Measurements from ENCODE around the gene RPS6KA1. TPM values are rescaled to one million over a fixed set of nuclear protein-coding genes. Genes with fewer than 3 reads are reported as not detected.

The RPS6KA1 gene
- total RNA-seq, 1 donor from 2014 or later, result 27.3 TPM

DNA sequence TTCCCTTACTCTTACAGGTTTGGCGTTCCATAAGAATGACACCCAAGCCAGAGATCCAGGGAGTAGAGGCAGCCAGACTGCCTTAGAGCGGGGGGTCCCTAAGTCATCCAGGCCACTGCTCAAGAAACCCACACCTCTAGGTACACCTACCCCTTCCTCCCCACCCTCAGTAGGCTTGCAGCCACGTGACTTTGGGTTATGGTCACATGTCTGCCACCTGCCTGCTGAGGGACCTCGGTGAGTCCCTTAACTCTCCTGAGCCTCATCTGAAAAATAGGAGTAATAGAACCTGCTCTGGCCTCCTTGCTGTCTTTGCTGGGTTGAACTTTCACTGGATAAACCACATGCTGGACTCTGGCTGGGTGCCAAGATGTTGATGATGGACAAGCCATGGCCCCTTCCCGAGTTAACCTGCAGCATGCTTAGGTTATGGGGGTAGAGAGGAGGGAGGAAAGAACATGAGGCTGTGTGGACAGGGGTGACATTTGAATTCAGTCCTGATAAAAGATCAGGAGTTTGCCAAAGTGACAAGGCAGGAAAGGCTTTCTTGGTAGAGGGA lies 4.5 kb downstream of the RPS6KA1 start:
- no peak for ATAC-seq

DNA sequence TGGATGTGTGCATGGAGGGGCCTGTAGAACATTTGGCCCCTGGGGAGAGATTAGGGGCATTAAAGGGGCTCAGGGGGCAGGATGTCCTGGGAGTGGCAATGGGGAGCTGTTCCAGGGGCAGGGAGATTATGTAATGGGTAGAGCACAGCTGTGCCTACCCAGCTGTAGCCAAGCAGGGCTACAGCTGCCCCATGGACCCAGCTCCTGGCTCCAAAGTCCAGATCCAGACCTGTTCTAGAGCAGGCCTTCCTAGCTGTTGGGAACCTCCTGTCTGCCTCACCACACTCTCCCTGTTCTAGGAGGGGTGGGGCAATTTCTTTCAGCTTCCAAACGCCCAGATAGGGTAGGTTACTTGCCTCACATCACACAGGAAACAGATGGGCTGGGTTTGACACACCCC lies 5.6 kb downstream of the RPS6KA1 start:
- ATAC-seq, result no peak

DNA sequence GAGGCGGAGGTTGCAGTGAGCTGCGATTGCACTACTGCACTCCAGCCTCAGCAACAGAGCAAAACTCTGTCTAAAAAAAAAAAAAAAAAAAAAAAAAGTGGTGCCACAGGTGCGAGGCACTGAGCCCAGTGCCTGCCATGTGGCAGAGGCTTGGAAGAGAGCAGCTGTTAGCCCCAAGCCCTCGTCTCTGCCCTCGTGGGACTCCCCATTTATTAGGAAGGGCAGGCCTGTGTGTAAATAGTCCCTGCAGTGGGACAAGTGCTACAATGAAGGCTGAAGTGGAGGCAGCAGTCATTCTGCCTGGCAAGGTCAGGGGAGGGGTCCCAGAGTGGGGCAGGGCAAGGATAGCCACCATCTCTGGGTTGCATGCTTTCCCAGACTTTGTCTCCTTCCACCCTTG lies 6.5 kb downstream of the RPS6KA1 start:
- no peak for ATAC-seq

DNA sequence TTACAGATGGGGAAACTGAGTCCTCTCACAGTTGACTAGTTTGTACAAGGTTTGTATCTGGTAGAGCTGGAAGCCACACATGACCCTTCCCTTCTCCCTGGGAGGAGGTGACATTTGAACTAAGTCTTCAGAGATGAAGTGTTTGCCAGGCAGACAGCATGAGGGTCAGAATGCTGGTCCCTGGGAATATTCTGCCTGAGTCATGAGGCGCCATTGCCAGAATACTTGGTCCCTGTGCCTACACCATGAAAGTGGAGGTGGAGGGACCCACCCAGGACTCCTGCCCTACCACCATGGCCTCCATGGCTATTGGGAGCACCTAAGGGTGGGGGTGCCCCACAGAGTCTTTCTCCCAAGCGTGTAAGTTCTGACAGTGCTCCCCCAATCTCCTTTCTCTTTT lies 7.0 kb downstream of the RPS6KA1 start:
- ATAC-seq, result no peak

DNA sequence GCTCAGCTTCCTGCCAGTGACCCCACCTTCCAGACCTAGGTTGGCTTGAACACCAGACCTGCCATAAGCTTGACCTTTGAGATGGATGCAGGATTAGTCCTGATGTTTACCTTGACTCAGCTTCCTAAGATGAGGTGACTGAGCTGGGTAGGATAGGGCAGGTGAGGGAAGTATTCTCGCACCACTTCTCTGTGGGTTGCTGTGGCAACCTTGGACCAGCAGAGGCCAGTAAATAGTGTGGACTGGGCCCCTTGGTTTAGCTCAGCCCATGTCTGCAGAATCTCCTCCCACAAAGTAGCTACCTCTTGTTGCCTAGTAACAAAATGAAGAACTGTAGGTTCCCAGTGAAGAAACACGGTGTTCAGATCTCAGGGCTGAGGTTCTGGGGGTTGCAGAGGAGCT lies 8.4 kb downstream of the RPS6KA1 start:
- peak; percentile 47 for ATAC-seq

DNA sequence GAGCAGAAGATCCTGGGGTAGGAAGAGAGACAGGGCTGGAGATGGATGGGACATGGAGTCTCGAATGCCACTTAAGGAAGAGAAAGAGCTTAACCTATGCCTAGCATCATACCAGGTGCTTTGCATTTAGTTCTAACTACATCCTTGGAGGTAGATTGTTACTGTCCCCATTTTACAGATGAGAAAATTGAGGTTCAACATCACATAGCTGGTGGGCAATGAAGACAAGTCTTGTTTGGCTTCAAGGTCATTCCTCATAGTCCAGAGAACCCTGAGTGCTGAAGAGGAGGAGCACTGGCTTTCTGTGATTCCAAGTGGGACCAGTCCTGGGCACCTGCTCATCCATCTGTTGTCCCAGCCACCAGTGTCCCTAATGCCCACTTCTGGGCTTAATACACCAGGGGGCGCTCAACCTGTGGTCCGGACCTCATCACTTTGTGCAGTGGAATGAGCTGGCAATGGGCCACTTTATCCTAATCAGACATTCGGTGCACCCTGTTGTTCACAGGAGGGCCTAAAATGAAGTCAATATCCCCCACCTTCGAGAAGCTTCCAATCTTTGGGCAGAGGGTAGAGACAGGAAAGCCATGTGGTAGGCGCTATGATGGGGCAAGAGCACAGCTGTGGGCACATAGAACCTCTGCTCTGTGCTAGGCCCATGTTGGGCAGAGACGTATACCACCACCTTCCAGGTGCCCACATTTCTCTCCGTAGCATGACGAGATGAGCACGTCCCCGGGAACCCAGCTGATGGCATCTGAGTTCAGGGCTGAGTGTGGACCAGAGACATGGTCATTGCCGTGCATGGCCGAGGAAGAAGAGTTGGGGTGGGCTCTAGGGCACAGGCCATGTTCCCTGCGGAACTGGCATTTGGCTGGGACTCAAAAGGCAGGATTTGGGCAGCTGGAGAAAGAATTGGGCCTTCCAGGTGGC lies 9.2 kb downstream of the RPS6KA1 start:
- ATAC-seq, result no peak

DNA sequence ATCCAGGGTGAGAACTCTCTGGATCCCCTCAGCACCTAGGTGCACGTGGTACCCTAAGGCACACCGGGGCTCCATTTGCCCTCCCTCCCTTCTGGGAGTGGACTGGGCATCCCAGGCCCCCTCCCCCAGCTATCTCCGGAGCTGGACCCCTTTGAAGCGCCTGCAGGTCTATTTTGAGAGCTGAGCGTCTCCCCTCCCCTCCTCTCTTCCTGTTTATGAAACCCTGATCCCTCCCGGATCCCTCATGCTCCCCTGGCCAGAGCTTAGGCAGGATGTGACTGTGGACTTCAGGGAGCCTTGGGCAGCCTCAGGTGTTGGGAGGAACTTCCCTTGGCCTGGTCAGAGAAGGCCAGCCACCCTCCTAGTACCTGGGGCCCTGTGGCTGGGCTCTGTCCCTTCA lies 10.2 kb downstream of the RPS6KA1 start:
- no peak for ATAC-seq

DNA sequence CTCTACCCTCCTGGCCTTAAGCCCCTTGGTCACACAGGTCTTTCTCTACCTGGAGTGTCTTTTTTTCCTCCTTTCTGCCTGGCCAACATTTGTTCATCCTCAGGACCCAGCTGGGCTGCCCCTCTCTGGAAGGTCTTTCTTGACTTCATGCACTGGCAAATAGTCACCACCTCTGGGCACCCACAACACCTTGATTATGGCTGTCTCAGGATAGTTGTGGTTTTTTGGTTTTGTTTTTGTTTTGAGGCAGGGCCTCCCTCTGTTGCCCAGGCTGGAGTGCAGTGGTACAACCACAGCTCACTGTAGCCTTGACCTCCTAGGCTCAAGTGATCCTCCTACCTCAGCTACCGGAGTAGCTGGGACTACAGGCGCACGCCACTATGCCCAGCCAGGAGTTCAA lies 10.8 kb downstream of the RPS6KA1 start:
- no peak for ATAC-seq

DNA sequence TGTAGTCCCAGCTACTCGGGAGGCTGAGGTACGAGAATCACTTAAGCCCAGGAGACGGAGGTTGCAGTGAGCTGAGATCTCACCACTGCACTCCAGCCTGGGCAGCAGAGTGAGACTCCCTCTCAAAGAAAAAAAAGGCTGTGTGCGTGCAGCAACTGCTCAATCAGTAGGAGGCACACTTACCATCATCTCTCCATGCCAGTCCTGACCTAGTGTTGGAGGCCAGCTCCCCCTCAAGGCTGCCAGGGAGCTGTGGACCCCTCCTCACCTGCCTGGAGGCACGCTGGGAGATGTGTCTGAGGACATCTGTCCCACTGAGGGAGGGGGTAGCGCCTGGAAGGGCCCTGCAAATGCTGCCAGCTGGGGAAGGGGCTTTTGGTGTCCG lies 11.9 kb downstream of the RPS6KA1 start:
- no peak for ATAC-seq

DNA sequence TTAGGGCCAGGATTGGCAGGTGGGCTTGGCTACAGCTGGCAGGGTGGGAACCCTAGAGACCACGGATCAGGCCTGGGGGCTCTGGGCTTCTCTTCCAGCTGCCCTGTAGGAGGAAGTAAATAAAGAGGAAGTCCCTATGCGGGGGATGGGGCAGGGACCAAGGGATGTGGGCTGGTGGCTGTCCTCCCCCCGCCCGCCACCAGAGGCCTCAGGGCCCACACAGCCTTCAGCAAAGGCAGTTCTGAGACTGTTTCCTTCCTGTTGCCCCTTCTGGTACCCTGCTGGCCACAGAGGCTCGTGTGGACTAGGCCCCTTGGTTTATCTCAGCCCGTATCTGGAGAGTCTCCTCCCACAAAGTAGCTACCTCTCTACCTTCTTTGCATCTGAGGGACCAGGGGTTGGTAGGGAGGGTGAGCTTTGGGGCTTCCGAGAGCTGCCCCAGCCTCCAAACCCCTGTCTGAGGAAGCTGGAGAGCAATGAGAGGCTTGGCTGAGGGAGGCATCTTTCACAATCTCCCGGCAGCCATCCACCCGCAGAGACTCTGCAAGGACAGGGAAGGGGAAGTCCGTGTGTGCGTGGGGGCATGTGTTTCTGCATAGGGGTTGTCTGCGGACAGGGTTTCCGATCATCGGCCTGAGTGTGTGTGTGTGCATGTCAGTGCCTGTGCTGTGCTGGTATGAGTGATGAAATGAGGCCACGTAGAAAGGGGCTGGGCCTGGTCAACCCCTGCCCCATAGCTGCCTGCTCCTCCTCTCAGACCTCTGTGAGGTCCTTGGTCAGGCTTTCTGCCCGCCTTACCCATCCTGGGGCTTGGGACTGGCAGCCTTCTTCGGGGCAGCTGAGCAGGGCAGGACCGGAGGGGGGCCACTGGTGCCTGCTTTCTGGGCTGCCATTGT lies 12.5 kb downstream of the RPS6KA1 start:
- peak; percentile 56 for ATAC-seq

DNA sequence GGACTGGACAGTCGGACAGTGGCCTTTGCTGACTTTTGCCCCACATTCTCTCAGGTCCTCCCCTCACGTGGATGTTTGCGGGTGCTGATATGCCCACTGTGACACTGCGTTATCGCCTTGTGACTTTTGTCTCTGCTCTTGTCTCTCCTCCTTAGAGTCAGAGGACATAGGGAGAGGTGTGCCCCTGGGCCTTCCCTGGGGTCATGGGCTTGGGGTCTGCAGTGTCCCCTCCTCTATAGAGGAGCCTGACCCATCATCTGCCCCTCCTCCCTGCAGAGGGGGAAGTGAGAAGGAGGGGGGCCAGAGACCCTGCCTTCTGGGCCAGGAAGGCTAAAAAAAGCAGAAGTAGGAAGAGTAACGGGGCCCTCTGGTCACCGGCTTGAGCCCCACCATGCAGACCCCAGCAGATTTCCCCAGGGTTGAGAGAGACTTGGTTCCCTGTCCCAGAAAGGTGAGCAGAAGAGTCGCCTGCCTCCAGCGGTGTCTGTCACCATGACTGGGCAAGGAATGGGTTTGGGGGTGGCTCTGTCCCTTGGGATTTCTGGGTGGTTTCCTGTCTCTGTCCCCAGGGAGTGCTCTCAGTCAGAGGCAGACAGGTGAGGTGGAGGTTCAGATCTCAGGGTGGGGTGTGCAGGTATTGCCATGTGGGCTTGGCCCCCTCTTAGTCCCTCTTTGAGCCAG lies 13.3 kb downstream of the RPS6KA1 start:
- no peak for ATAC-seq

DNA sequence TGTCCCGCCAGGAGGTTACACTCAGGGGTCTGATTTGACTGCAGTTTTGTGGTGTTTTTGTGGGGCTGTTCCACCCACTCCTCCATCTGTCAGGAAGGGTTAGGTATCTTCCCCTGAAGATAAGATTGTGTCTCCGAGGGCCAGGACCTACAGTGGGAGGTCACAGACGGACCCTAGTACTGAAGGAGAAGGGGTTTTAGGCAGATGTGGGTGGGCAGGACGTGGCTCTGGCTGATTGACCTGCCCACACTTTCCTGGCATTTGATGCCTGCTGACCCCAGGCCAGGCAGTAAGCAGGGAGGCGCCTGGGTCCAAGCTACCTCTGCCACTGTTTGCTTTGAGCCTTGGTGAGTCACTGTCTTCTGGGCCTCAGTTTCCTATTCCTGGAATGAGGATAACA lies 13.9 kb downstream of the RPS6KA1 start:
- ATAC-seq, result no peak

DNA sequence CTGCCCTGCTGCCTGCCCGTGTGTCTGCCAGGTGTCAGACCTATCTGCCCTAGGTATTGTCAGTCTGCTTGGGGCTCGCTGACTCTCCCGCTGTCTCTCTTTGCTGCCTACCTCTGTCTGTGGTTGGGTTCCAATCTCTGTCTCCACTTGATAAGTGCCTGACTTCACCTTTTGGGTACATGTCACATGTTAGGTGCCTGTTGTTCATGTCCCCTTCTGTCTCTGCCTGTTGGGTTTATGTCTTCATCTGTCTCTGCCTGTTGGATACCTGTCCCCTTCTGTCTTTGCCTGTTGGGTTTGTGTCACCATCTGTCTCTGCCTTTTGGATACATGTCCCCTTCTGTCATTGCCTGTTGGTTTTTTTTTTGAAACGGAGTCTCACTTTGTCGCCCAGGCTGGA lies 14.6 kb downstream of the RPS6KA1 start:
- ATAC-seq, result no peak

DNA sequence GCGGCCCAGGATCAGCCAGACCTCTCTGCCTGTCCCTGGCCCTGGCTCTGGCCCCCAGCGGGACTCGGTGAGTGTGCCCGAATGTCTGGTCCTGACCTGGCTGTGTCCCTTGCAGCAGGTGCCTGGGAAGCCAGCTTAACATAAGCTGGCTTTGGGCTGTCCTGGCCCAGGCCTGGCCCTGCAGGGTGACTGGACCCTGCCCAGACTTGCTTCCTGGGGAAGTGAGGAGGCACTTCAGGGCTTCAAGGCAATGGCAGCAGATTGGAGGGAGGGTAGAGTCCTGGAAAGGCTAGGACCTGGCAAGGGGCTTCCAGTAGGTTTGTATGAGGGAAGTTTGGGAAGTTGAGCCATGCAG lies 16.4 kb downstream of the RPS6KA1 start:
- ATAC-seq, result no peak

DNA sequence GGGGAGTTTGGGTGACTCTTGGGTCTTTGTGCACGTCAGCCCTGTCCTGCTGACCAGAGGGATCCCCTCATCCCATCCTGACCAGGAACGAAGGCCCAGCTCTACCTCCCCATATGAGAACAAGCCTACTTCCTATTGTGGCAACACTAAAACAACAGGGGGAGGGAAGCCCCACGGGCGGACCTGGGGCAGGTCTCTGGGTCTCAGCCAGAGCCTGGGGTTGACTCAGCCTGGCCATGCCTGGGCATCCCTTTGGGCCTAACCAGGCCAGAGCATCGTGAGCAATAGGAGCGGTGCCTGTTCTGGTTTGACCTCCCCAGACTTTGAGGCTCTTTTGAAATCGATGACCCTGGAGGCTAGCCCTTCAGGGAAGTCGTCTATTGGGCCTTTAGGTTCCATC lies 16.8 kb downstream of the RPS6KA1 start:
- ATAC-seq, result peak; percentile 3

DNA sequence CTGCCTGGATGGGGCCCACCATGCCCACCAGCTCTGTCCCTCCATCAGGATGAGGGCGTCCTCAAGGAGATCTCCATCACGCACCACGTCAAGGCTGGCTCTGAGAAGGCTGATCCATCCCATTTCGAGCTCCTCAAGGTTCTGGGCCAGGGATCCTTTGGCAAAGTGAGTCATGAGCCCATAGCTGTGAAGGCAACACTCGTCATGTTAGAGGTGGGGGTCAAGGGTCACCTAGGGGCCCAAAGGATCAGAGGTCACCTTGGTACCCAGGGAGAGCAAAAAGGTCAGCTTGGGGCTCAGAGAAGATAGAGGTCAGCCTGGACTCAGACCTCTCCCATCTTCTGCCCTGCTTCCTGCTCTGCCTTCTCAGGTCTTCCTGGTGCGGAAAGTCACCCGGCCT lies 17.3 kb downstream of the RPS6KA1 start:
- ATAC-seq, result no peak

DNA sequence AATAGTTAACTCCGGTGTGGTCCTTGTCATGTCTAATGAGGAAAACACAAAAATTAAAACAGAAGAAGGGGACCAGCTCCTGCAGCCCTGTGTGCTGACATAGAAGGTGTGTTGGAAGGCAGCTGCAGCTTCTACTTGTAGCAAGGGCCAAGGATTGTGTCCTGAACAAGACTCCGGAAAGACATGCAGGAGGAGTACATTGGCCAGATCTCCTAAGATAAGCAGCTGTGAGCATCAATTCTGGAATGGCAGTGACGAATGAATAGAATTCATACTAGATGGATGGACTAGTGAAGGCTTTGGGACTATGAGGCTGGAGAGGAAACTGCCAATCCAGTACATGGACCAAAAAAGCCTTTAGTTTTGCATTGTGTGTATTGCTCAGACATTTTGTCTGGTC lies 19.3 kb downstream of the RPS6KA1 start:
- no peak for ATAC-seq

DNA sequence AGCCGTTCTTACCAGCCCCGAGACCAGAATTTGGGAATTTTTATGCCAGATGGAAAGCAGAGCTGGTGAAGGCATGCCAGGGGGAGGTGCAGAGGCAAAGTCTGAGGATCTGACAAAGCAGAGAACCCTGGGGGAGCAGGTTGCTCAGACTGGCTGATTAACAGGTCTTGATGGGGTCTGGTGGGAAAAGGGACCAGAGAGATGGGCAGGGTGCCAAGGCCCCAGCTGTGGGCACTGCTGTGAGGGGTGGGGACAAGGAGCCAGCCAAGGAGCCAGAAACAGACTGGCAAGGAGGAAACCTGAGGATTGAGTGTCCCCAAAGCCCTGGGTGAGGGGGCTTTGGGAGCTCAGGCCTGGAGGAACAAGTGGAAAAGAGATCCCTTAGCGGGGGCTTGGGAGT lies 21.4 kb downstream of the RPS6KA1 start:
- ATAC-seq, result no peak

DNA sequence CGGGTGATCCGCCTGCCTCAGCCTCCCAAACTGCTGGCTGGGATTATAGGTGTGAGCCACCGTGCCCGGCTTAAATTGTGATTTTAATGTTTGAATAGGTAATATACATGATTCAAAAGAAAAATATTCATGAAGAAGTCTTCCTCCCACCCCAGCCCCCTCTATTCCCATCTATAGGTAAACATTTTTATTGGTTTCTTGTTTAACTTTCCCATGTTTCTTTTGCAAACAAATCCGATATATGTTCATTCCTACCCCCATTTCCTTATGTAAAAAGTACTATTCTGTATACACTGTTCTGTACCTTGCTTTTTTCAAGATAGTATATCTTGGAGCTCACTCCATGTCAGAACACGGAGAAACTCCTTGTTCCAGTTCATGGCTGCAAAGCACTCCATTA lies 23.2 kb downstream of the RPS6KA1 start:
- no peak for ATAC-seq

DNA sequence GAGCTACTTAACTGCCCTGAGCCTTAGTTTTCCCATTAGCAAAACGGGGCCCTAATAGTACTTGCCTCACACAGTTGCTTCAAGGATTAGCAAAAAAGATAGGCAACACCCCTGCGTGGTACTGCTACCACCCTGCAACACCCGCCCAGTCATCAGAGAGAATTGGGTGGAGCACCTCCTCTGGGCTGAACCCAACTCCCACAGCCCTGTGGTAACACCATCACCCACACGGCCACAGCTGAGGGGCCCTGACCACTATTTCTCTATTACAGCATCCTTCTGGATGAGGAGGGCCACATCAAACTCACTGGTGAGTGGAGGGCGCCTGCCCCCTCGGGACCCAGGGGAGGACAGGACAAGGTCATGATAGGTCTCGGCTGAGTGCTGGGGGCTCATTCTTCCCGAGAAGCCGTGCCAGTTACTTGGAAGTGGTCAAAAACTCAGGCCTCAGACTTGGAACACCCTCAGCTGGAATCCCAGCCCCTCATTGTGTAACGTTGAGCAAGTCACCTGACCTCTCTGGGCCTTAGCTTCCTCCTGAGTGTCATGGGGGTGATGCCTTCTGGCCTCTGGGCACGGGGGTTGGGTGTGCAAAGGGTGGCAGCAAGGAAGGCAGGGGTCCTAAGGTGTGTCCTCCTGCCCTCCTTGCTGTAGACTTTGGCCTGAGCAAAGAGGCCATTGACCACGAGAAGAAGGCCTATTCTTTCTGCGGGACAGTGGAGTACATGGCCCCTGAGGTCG lies 24.6 kb downstream of the RPS6KA1 start:
- no peak for ATAC-seq

DNA sequence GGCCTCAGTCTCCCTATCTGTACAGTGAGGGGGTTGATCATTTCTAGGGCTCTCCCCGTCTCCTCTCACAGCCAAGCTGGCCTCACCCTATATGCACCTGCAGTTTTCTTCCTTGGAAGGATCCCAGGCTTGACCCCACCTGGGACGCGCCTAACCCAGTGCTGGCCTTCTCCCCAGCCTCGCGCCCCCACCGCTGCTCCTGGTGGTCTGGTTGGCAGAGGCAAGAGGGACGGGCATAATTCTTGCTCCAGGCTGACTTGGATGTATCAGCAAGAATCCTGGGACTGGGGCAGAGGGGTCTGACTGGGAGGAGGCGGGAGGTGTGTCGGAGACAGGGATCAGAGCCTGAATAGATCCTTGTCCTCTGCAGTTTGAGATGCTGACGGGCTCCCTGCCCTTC lies 25.2 kb downstream of the RPS6KA1 start:
- no peak for ATAC-seq

DNA sequence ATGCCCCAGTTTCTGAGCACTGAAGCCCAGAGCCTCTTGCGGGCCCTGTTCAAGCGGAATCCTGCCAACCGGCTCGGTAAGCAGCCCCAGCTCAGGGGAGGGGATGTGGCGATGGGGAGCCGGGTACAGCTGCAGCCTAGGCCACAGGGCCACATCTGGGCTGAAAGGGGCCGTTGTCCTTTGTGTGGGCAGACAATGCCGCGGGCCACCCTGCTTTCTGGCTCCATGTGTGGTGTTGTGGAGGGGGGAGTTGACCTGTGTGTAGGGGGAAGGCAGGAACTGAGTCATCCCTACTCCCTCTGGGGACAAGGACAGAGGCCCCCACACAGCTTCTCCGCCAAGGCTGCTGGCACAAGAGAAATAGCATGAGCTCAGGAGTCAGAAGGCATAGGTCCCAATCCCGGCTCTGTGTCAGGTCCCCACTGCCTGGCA lies 26.0 kb downstream of the RPS6KA1 start:
- ATAC-seq, result no peak

Measured in esophagus mucosa (tissue), 1 donor.